K562 (cell line): ENCODE measurements around the gene AIFM3. TPM values are rescaled to one million over a fixed set of nuclear protein-coding genes. Genes with fewer than 3 reads are reported as not detected.

Source experiments
- ADNP ChIP-seq: fragments of 200-800 bp; sonication (Bioruptor generic); IDR thresholded peaks from 2 replicates; pipeline ENCODE4 v1.6.1; 2016; ENCODE audit warnings: missing genetic modification characterization, missing compliant biosample characterization
- ARID1B ChIP-seq: fragments of 450-650 bp; IDR thresholded peaks from 2 replicates; pipeline ENCODE4 v1.6.1; 2016; ENCODE audit warnings: antibody characterized with exemption, mild to moderate bottlenecking, inconsistent platforms
- CHD4 ChIP-seq: fragments of 200-600 bp; sonication (generic); IDR thresholded peaks from 3 replicates; pipeline ENCODE4 v1.6.1; 2012; ENCODE audit warnings: low read depth, mild to moderate bottlenecking, mixed read lengths, low read length, inconsistent platforms; ENCODE audit not compliant: insufficient read depth, insufficient replicate concordance, poor library complexity, severe bottlenecking
- CREB1 ChIP-seq, 2 experiments: sonication (generic) in 1 of 2; formaldehyde crosslinking in 1 of 2; IDR thresholded peaks; 2 replicates each; pipeline versions ENCODE4 v1.6.1 to v1.8.0; 2012 to 2022; ENCODE audit warnings: inconsistent platforms in 1 of 2, mild to moderate bottlenecking in 1 of 2, missing genetic modification reagents in 1 of 2, moderate library complexity in 1 of 2
- HDAC1 ChIP-seq, 2 experiments: fragments of 450-650 bp; IDR thresholded peaks; 2 replicates each; pipeline ENCODE4 v1.6.1; 2016 to 2017; ENCODE audit warnings: inconsistent platforms in 1 of 2, mild to moderate bottlenecking in 1 of 2, moderate library complexity in 1 of 2
- MIER1 ChIP-seq: fragments of 450-650 bp; IDR thresholded peaks from 2 replicates; pipeline ENCODE4 v1.6.1; 2016; ENCODE audit warnings: antibody characterized with exemption, mild to moderate bottlenecking, low read depth
- MTF1 ChIP-seq: fragments of 250-450 bp; sonication (Bioruptor Pico); IDR thresholded peaks from 2 replicates; pipeline ENCODE4 v1.9.0; 2021; ENCODE audit warnings: moderate library complexity, mild to moderate bottlenecking, inconsistent platforms, borderline replicate concordance
- NR4A1 ChIP-seq, 2 experiments: fragments of 250-450 bp in 1 of 2; fragments of 450-650 bp in 1 of 2; sonication (Bioruptor Pico) in 1 of 2; IDR thresholded peaks; 2 replicates each; pipeline versions ENCODE4 v1.4.0 to v1.6.1; 2016 to 2020; ENCODE audit warnings: mild to moderate bottlenecking in 2 of 2, missing compliant biosample characterization in 1 of 2, missing genetic modification characterization in 1 of 2, moderate library complexity in 1 of 2
- RBBP5 ChIP-seq: fragments of 200-600 bp; sonication (generic); IDR thresholded peaks from 2 replicates; pipeline ENCODE4 v1.6.1; 2012; ENCODE audit warnings: borderline replicate concordance, mild to moderate bottlenecking, low read length, control low read depth, inconsistent platforms; ENCODE audit not compliant: insufficient read depth, poor library complexity, severe bottlenecking
- RBM39 ChIP-seq: fragments of 200-400 bp; formaldehyde crosslinking; optimal IDR thresholded peaks from 2 replicates; pipeline ENCODE3; 2018; ENCODE audit warnings: low read depth, low read length
- RERE ChIP-seq: sonication (generic); formaldehyde crosslinking; IDR thresholded peaks from 2 replicates; pipeline ENCODE4 v1.8.0; 2023; ENCODE audit warnings: missing genetic modification reagents, mild to moderate bottlenecking, borderline replicate concordance
- TBL1XR1 ChIP-seq, 2 experiments: IDR thresholded peaks; 2 replicates each; pipeline ENCODE4 v1.6.1; 2012; ENCODE audit warnings: improper control_type of control experiment in 2 of 2, low read length in 2 of 2, mild to moderate bottlenecking in 1 of 2
- TFE3 ChIP-seq: fragments of 450-650 bp; formaldehyde crosslinking; IDR thresholded peaks from 2 replicates; pipeline ENCODE4 v1.4.0; 2020; ENCODE audit warnings: mild to moderate bottlenecking, mixed read lengths
- ZC3H11A ChIP-seq: IDR thresholded peaks from 2 replicates; pipeline ENCODE4 v1.6.1; 2012; ENCODE audit warnings: low read depth, low read length, improper control_type of control experiment
- ZNF436 ChIP-seq: fragments of 250-450, 450-650 bp; sonication (Bioruptor Pico); formaldehyde crosslinking; IDR thresholded peaks from 2 replicates; pipeline ENCODE4 v1.7.0; 2020; ENCODE audit warnings: mild to moderate bottlenecking
- ZNF764 ChIP-seq: fragments of 250-450 bp; sonication (Bioruptor Pico); IDR thresholded peaks from 2 replicates; pipeline ENCODE4 v1.4.0; 2020; ENCODE audit warnings: low read depth, mild to moderate bottlenecking, moderate library complexity
- polyA plus RNA-seq, 8 experiments: library from polyadenylated mRNA; depleted of rRNA in 4 of 8; stranded (reverse) in 5 of 8; unstranded in 3 of 8; fragments of >200 nt; fragmentation: Nextera tagmentation in 2 of 8; fragmentation: Illumina TruSeq in 1 of 8; extraction: Ambion mirVana in 2 of 8; extraction: Trizol in 1 of 8; gene quantifications; 2 replicates each; pipeline versions ENCODE4 v1.2.1 to v1.2.3, GENCODE V29; 2011 to 2014; ENCODE audit warnings: inconsistent platforms in 1 of 8, missing spikeins in 1 of 8
- total RNA-seq, 7 experiments: library from RNA; depleted of rRNA in 6 of 7; stranded (reverse); fragments of >200 nt in 6 of 7; fragmentation: Illumina TruSeq in 2 of 7; extraction: Trizol in 2 of 7; gene quantifications; 2 replicates each; pipeline versions ENCODE4 v1.2.1 to v1.2.3, GENCODE V29; 2011 to 2021; ENCODE audit warnings: low replicate concordance in 1 of 7
- TF ChIP-seq, protein P1 (sequence below), 2 experiments: fragments of 450-650 bp in 1 of 2; sonication (generic) in 1 of 2; formaldehyde crosslinking; conservative IDR thresholded peaks; 2 replicates each; pipeline versions ENCODE4 v1.4.0 to v1.8.1; 2020 to 2022; ENCODE audit warnings: mild to moderate bottlenecking in 1 of 2, missing genetic modification reagents in 1 of 2

AIFM3 gene
- total and polyA plus RNA-seq, 9 of the 15 experiments (the other 6 are each of a cell fraction or from before 2014, with no cell fraction given) = 0.03 to 0.20 (median 0.07) TPM; not detected in 1

GRCh38 chr22:20964090-20964798, 2.8 kb upstream of the AIFM3 start (continued):
- TF ChIP-seq MTF1 (CRISPR knock-in tag) (0 out of 2 replicates have a peak, but pooled peaks have one; percentile 54), RERE (CRISPR knock-in tag) (peak; percentile 67; the same call in 1 of the 2 replicates), HDAC1 (IDR thresholded peaks at IDR 0.05) (0 out of 4 replicates have a peak, but pooled peaks of 1 of the 2 experiments have one; percentile 32), ZNF436 (CRISPR knock-in tag) (peak; percentile 96), ARID1B (no peak), TFE3 (CRISPR knock-in tag) (0 out of 2 replicates have a peak, but pooled peaks have one; percentile 9), CREB1 (IDR thresholded peaks at IDR 0.05) (no peak), CREB1 (CRISPR knock-in tag; IDR thresholded peaks at IDR 0.05) (peak; percentile 36; the same call in 1 of the 2 replicates), ZNF764 (CRISPR knock-in tag) (0 out of 2 replicates have a peak, but pooled peaks have one; percentile 42), TBL1XR1 (IDR thresholded peaks at IDR 0.05; ENCODE audit: low read length in 2 of 2) (peak in 1 of 2 experiments; percentile 36; a peak in 1 of 4 replicates), MIER1 (peak; percentile 29; the same call in 1 of the 2 replicates), ZC3H11A (0 out of 2 replicates have a peak, but pooled peaks have one; percentile 54), ADNP (tag) (no peak), RBBP5 (peak; percentile 19), NR4A1 (CRISPR knock-in tag; IDR thresholded peaks at IDR 0.05) (peak; percentile 72; the same call in 1 of the 2 replicates), NR4A1 (tag; IDR thresholded peaks at IDR 0.05) (no peak), RBM39 (peak; percentile 51), CHD4 (peak; percentile 96)
- TF ChIP-seq, protein P1, sequence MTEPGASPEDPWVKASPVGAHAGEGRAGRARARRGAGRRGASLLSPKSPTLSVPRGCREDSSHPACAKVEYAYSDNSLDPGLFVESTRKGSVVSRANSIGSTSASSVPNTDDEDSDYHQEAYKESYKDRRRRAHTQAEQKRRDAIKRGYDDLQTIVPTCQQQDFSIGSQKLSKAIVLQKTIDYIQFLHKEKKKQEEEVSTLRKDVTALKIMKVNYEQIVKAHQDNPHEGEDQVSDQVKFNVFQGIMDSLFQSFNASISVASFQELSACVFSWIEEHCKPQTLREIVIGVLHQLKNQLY (CRISPR knock-in tag; conservative IDR thresholded peaks at IDR 0.05) = 0 out of 4 replicates have a peak, but pooled peaks of 1 of the 2 experiments have one; percentile 27
